H9 (cell line): ENCODE measurements around the gene SLC12A2. TPM values are rescaled to one million over a fixed set of nuclear protein-coding genes. Genes with fewer than 3 reads are reported as not detected.

ENCODE experiments used
- DNase-seq: peaks from one replicate; pipeline ENCODE4 v3.0.0-alpha.2; 2017
- H2AFZ ChIP-seq: one replicate; pipeline ENCODE4 v1.6.1; 2013; ENCODE audit warnings: mild to moderate bottlenecking, low read length, control low read depth, moderate library complexity
- H2AK5ac ChIP-seq: 2 replicates; pipeline ENCODE4 v1.6.1; 2013; ENCODE audit warnings: low read length, control low read depth, mixed read lengths; ENCODE audit not compliant: insufficient read length
- H2BK120ac ChIP-seq: one replicate; pipeline ENCODE4 v1.6.1; 2013; ENCODE audit warnings: low read depth, mild to moderate bottlenecking, low read length, control low read depth, inconsistent platforms; ENCODE audit not compliant: poor library complexity, severe bottlenecking
- H2BK12ac ChIP-seq: 2 replicates; pipeline ENCODE4 v1.6.1; 2013; ENCODE audit warnings: low read length, control low read depth, mixed read lengths, low read depth; ENCODE audit not compliant: insufficient read length
- H2BK15ac ChIP-seq: 2 replicates; pipeline ENCODE4 v1.6.1; 2013; ENCODE audit warnings: low read depth, low read length, control low read depth
- H2BK20ac ChIP-seq: one replicate; pipeline ENCODE4 v1.6.1; 2013; ENCODE audit warnings: low read depth, mild to moderate bottlenecking, low read length, control low read depth, inconsistent platforms; ENCODE audit not compliant: poor library complexity, severe bottlenecking
- H2BK5ac ChIP-seq: 2 replicates; pipeline ENCODE4 v1.6.1; 2013; ENCODE audit warnings: low read length, control low read depth, mixed read lengths; ENCODE audit not compliant: insufficient read length
- H3K14ac ChIP-seq: 2 replicates; pipeline ENCODE4 v1.6.1; 2013; ENCODE audit warnings: low read length, control low read depth; ENCODE audit not compliant: insufficient read depth
- H3K18ac ChIP-seq: 2 replicates; pipeline ENCODE4 v1.6.1; 2013; ENCODE audit warnings: low read depth, mild to moderate bottlenecking, mixed read lengths, low read length, control low read depth; ENCODE audit not compliant: insufficient read length
- H3K23ac ChIP-seq: 2 replicates; pipeline ENCODE4 v1.6.1; 2013; ENCODE audit warnings: low read length, control low read depth, mixed read lengths, low read depth; ENCODE audit not compliant: insufficient read length
- H3K23me2 ChIP-seq: 2 replicates; pipeline ENCODE4 v1.6.1; 2013; ENCODE audit warnings: low read depth, mild to moderate bottlenecking, mixed read lengths, low read length, control low read depth; ENCODE audit not compliant: insufficient read length, poor library complexity, severe bottlenecking
- H3K27ac ChIP-seq: 2 replicates; pipeline ENCODE4 v1.5.1; 2013; ENCODE audit warnings: low read length, control low read depth, mixed read lengths, low read depth; ENCODE audit not compliant: insufficient read length
- H3K27me3 ChIP-seq: 2 replicates; pipeline ENCODE4 v1.6.1; 2013; ENCODE audit warnings: low read length, control low read depth, inconsistent platforms; ENCODE audit not compliant: insufficient read depth
- H3K4ac ChIP-seq: 2 replicates; pipeline ENCODE4 v1.6.1; 2013; ENCODE audit warnings: low read depth, mild to moderate bottlenecking, control low read depth, inconsistent platforms, low read length, moderate library complexity
- H3K4me1 ChIP-seq: 2 replicates; pipeline ENCODE4 v1.6.1; 2013; ENCODE audit warnings: low read length, control low read depth, inconsistent platforms; ENCODE audit not compliant: insufficient read depth
- H3K4me2 ChIP-seq: 2 replicates; pipeline ENCODE4 v1.6.1; 2013; ENCODE audit warnings: low read length, control low read depth, mixed read lengths; ENCODE audit not compliant: insufficient read length, insufficient read depth
- H3K56ac ChIP-seq: 2 replicates; pipeline ENCODE4 v1.6.1; 2013; ENCODE audit warnings: low read depth, mild to moderate bottlenecking, mixed read lengths, low read length, control low read depth; ENCODE audit not compliant: insufficient read length
- H3K79me1 ChIP-seq: 2 replicates; pipeline ENCODE4 v1.6.1; 2013; ENCODE audit warnings: low read depth, mild to moderate bottlenecking, moderate library complexity, low read length, control low read depth, inconsistent platforms; ENCODE audit not compliant: insufficient read depth, poor library complexity, severe bottlenecking
- H3K79me2 ChIP-seq: 2 replicates; pipeline ENCODE4 v1.6.1; 2013; ENCODE audit warnings: low read length, control low read depth, inconsistent platforms; ENCODE audit not compliant: insufficient read depth
- H3K9ac ChIP-seq: 2 replicates; pipeline ENCODE4 v1.6.1; 2013; ENCODE audit warnings: low read length, control low read depth, mixed read lengths; ENCODE audit not compliant: insufficient read length; ENCODE audit errors: extremely low read depth
- H3K9me3 ChIP-seq: one replicate; pipeline ENCODE4 v1.6.1; 2013; ENCODE audit warnings: low read depth, low read length, inconsistent platforms; ENCODE audit not compliant: control insufficient read depth
- H3T11ph ChIP-seq: one replicate; pipeline ENCODE4 v1.6.1; 2013; ENCODE audit warnings: mild to moderate bottlenecking, low read length, control low read depth, inconsistent platforms
- H4K20me1 ChIP-seq: one replicate; pipeline ENCODE4 v1.6.1; 2013; ENCODE audit not compliant: control insufficient read depth, insufficient read length, insufficient read depth
- H4K5ac ChIP-seq: 2 replicates; pipeline ENCODE4 v1.6.1; 2013; ENCODE audit warnings: low read depth, mild to moderate bottlenecking, mixed read lengths, low read length, control low read depth; ENCODE audit not compliant: insufficient read length
- H4K8ac ChIP-seq: replicated peaks from 2 replicates; pipeline ENCODE4 v1.6.1; 2013; ENCODE audit warnings: low read length, control low read depth, mixed read lengths, low read depth; ENCODE audit not compliant: insufficient read length
- H4K91ac ChIP-seq: 2 replicates; pipeline ENCODE4 v1.6.1; 2013; ENCODE audit warnings: low read depth, mild to moderate bottlenecking, moderate library complexity, mixed read lengths, low read length, control low read depth; ENCODE audit not compliant: insufficient read length
- H3K27ac Mint-ChIP-seq, 3 experiments: 2 replicates in 2 of 3; 3 replicates in 1 of 3; pipeline ENCODE4 v1.8.0; 2020 to 2021; ENCODE audit warnings: mixed read lengths in 3 of 3, mild to moderate bottlenecking in 1 of 3, moderate library complexity in 1 of 3
- H3K27me3 Mint-ChIP-seq: 2 replicates; pipeline ENCODE4 v1.8.0; 2021; ENCODE audit warnings: low read depth, mild to moderate bottlenecking, moderate library complexity, mixed read lengths
- H3K36me3 Mint-ChIP-seq, 3 experiments: 2 replicates in 2 of 3; 3 replicates in 1 of 3; pipeline ENCODE4 v1.8.0; 2020 to 2021; ENCODE audit warnings: low read depth in 3 of 3, mixed read lengths in 3 of 3; ENCODE audit not compliant: insufficient read depth in 1 of 3
- H3K4me1 Mint-ChIP-seq, 2 experiments: 2 replicates each; pipeline ENCODE4 v1.8.0; 2020; ENCODE audit warnings: mixed read lengths in 2 of 2
- H3K4me3 Mint-ChIP-seq, 2 experiments: 2 replicates in 1 of 2; 3 replicates in 1 of 2; pipeline ENCODE4 v1.8.0; 2020 to 2021; ENCODE audit warnings: mild to moderate bottlenecking in 2 of 2, mixed read lengths in 2 of 2, moderate library complexity in 1 of 2
- H3K9me3 Mint-ChIP-seq, 2 experiments: 2 replicates in 1 of 2; 3 replicates in 1 of 2; pipeline ENCODE4 v1.8.0; 2020; ENCODE audit warnings: mild to moderate bottlenecking in 2 of 2, mixed read lengths in 2 of 2, moderate library complexity in 1 of 2
- CTCF ChIP-seq: fragments of 200-600 bp; sonication (generic); conservative IDR thresholded peaks from 3 replicates; pipeline ENCODE4 v1.8.0; 2021; ENCODE audit warnings: antibody characterized with exemption, mild to moderate bottlenecking
- total RNA-seq: library from RNA; stranded (reverse); gene quantifications from 2 replicates; pipeline ENCODE4 v1.2.1, GENCODE V29; 2021

SLC12A2 gene
- total RNA-seq, 1 experiment from 2014 or later, result 17.9 TPM

DNA sequence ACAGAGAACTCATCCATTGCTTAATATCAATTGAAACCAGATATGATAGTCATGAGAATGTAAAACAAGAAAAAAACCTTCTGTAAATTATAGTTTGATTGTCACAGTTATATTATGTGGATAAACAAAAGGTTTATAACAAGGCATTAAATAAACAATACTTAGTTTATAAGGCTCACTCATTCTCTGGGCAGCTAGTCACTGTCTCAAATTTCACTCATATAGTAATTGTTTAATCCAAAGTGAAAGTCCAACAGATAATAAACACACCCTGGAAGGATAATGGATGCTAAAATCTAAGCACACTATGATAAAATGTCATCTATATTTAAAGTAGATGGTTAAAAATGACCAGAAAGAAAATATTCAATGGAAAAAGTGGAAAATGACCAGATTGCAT is 30.8 kb upstream of the SLC12A2 start:
- Histone ChIP-seq H3K9me3 (no peaks in the 10 kb centered on the region), H3K9ac (no peak overlapping the region), H3K4ac (no peak overlapping the region), H4K8ac (no peak overlapping the region), H2BK12ac (no peak overlapping the region), H3K27me3 (no peaks in the 10 kb centered on the region), H2AFZ (no peak overlapping the region), H3T11ph (no peak overlapping the region), H3K14ac (no peak overlapping the region), H3K4me1 (no peaks in the 10 kb centered on the region), H2BK20ac (no peak overlapping the region), H3K4me2 (no peak overlapping the region), H4K20me1 (no peaks in the 10 kb centered on the region), H3K18ac (no peak overlapping the region), H3K79me1 (no peaks in the 10 kb centered on the region), H2AK5ac (no peak overlapping the region), H3K79me2 (no peaks in the 10 kb centered on the region), H3K56ac (no peak overlapping the region), H3K27ac (no peak overlapping the region), H3K23ac (no peak overlapping the region), H2BK5ac (no peak overlapping the region), H2BK15ac (no peak overlapping the region), H4K91ac (no peak overlapping the region), H3K23me2 (no peaks in the 10 kb centered on the region), H2BK120ac (no peak overlapping the region), H4K5ac (no peak overlapping the region)
- no peak overlapping the region for H3K27ac Mint-ChIP-seq
- TF ChIP-seq CTCF, result no peak
- H3K27me3 Mint-ChIP-seq, result no peaks in the 10 kb centered on the region
- peaks cover 5 to 16% (median 14%) of the 10 kb centered on the region in 3 experiments for H3K36me3 Mint-ChIP-seq
- H3K4me3 Mint-ChIP-seq, result no peak overlapping the region
- DNase-seq, result no peak
- peaks cover 14 to 16% of the 10 kb centered on the region in 2 experiments; a peak in 4 of 5 replicates for H3K9me3 Mint-ChIP-seq
- H3K4me1 Mint-ChIP-seq, result no peaks in the 10 kb centered on the region
